Caco-2 (cell line): ENCODE results near the gene GRN. TPM values are rescaled to one million over a fixed set of nuclear protein-coding genes. Genes with fewer than 3 reads are reported as not detected.

Source experiments
- BruUV-seq: library from RNA; stranded (reverse); fragments of 400-500 nt; replicated peaks from 2 replicates; lab custom pipeline; 2021; lab: Mats Ljungman, UMichigan
- CTCF ChIA-PET: fragments of 300-600 bp; sonication (Branson Sonifier 250); formaldehyde crosslinking; loops from one replicate; lab custom pipeline; 2022; ENCODE audit warnings: antibody characterized with exemption; lab: Charles Lee
- POLR2A ChIA-PET: fragments of 300-600 bp; sonication (Branson Sonifier 250); formaldehyde crosslinking; loops from one replicate; lab custom pipeline; 2022; ENCODE audit warnings: antibody characterized with exemption; lab: Charles Lee
- DNase-seq, 2 experiments: peaks; one replicate each; pipeline versions ENCODE4 v3.0.0 to v3.0.0-alpha.2; 2020 to 2022
- H3K27me3 ChIP-seq: replicated peaks from 2 replicates; pipeline ENCODE4 v1.6.0; 2011; ENCODE audit warnings: low read length; ENCODE audit not compliant: control insufficient read depth, insufficient read depth
- H3K36me3 ChIP-seq: 2 replicates; pipeline ENCODE4 v1.5.1; 2011; ENCODE audit warnings: low read length; ENCODE audit not compliant: control insufficient read depth, insufficient read depth
- H3K4me1 ChIP-seq: fragments of 250-450 bp; sonication (Bioruptor Pico); 2 replicates; pipeline ENCODE4 v1.5.1; 2020; ENCODE audit warnings: mild to moderate bottlenecking
- H3K4me3 ChIP-seq: 2 replicates; pipeline ENCODE4 v1.5.1; 2011; ENCODE audit warnings: low read depth, mild to moderate bottlenecking, control low read depth, low read length
- H3K9me3 ChIP-seq: fragments of 250-450 bp; sonication (Bioruptor Pico); 2 replicates; pipeline ENCODE4 v1.5.1; 2020; ENCODE audit warnings: mild to moderate bottlenecking, moderate library complexity
- H3K27ac Mint-ChIP-seq: one replicate; pipeline ENCODE4 v1.8.0; 2022; ENCODE audit warnings: mixed read lengths; ENCODE audit not compliant: unreplicated experiment
- H3K27me3 Mint-ChIP-seq: one replicate; pipeline ENCODE4 v1.8.0; 2022; ENCODE audit warnings: mixed read lengths; ENCODE audit not compliant: insufficient read depth, unreplicated experiment
- H3K36me3 Mint-ChIP-seq: one replicate; pipeline ENCODE4 v1.8.0; 2022; ENCODE audit warnings: mild to moderate bottlenecking, mixed read lengths; ENCODE audit not compliant: insufficient read depth, unreplicated experiment
- H3K4me1 Mint-ChIP-seq: one replicate; pipeline ENCODE4 v1.8.0; 2022; ENCODE audit warnings: low read depth, mixed read lengths; ENCODE audit not compliant: unreplicated experiment
- H3K4me3 Mint-ChIP-seq: one replicate; pipeline ENCODE4 v1.8.0; 2022; ENCODE audit warnings: mild to moderate bottlenecking, moderate library complexity, mixed read lengths; ENCODE audit not compliant: unreplicated experiment
- H3K9me3 Mint-ChIP-seq: one replicate; pipeline ENCODE4 v1.8.0; 2022; ENCODE audit warnings: mixed read lengths; ENCODE audit not compliant: unreplicated experiment
- intact Hi-C: fragments of 100-400 bp; cut with micrococcal nuclease; formaldehyde crosslinking; loops from one replicate; pipeline ENCODE4 v1.10.0; 2022; ENCODE audit not compliant: unreplicated experiment
- total RNA-seq: library from RNA; stranded (reverse); gene quantifications from 2 replicates; pipeline ENCODE4 v1.2.3, GENCODE V29; 2022
- TF ChIP-seq, protein P1 (sequence below), 2 experiments: fragments of 200-600 bp in 1 of 2; IDR thresholded peaks; 1 replicate in 1 of 2; 2 replicates in 1 of 2; pipeline versions ENCODE4 v1.5.1 to v1.8.0; 2011 to 2022; ENCODE audit warnings: antibody characterized with exemption in 1 of 2, control low read depth in 1 of 2, inconsistent platforms in 1 of 2, low read depth in 1 of 2, low read length in 1 of 2, mild to moderate bottlenecking in 1 of 2, moderate library complexity in 1 of 2; ENCODE audit not compliant: insufficient read depth in 1 of 2, severe bottlenecking in 1 of 2, unreplicated experiment in 1 of 2

Gene GRN
- total RNA-seq, 1 experiment from 2014 or later: 167 TPM

DNA sequence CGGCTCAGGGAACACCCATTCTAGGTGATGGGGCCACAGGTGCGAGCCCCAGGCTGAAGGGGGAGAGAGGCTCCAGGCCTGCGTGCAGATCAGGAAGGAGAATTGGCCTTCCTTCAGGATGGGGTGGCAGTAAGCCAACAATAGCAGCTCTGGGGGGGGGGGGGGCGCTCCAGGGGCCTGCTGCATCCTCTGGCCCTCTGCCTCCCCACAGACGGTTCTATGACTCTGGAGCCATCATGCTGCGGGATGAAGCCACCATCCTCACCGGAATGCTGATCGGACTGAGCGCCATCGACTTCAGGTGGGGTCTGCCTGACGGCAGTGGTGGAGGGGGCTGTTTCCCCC, 30.6 kb upstream of the GRN start:
- H3K27ac Mint-ChIP-seq: no peak overlapping the region
- no TSS peak for BruUV-seq
- ChIA-PET POLR2A (no interaction called here), CTCF (no interaction called here)
- H3K9me3 Mint-ChIP-seq: no peaks in the 10 kb centered on the region
- H3K4me1 Mint-ChIP-seq: peaks cover 18% of the 10 kb centered on the region
- peaks cover 19% of the 10 kb centered on the region for H3K27me3 Mint-ChIP-seq
- Histone ChIP-seq H3K9me3 (no peaks in the 10 kb centered on the region), H3K4me1 (peaks cover 13% of the 10 kb centered on the region), H3K36me3 (no peaks in the 10 kb centered on the region), H3K4me3 (peak overlapping the region; percentile 43), H3K27me3 (no peaks in the 10 kb centered on the region; the same call in 1 of the 2 replicates)
- TF ChIP-seq, protein P1, sequence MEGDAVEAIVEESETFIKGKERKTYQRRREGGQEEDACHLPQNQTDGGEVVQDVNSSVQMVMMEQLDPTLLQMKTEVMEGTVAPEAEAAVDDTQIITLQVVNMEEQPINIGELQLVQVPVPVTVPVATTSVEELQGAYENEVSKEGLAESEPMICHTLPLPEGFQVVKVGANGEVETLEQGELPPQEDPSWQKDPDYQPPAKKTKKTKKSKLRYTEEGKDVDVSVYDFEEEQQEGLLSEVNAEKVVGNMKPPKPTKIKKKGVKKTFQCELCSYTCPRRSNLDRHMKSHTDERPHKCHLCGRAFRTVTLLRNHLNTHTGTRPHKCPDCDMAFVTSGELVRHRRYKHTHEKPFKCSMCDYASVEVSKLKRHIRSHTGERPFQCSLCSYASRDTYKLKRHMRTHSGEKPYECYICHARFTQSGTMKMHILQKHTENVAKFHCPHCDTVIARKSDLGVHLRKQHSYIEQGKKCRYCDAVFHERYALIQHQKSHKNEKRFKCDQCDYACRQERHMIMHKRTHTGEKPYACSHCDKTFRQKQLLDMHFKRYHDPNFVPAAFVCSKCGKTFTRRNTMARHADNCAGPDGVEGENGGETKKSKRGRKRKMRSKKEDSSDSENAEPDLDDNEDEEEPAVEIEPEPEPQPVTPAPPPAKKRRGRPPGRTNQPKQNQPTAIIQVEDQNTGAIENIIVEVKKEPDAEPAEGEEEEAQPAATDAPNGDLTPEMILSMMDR (IDR thresholded peaks at IDR 0.05; ENCODE audit: insufficient read depth in 1 of 2, low read depth in 1 of 2, low read length in 1 of 2, severe bottlenecking in 1 of 2, unreplicated experiment in 1 of 2): no peak
- peak overlapping the region; percentile 85 for H3K4me3 Mint-ChIP-seq
- no peak for DNase-seq
- H3K36me3 Mint-ChIP-seq: peaks cover 33% of the 10 kb centered on the region
- intact Hi-C loops: no loop called here

DNA sequence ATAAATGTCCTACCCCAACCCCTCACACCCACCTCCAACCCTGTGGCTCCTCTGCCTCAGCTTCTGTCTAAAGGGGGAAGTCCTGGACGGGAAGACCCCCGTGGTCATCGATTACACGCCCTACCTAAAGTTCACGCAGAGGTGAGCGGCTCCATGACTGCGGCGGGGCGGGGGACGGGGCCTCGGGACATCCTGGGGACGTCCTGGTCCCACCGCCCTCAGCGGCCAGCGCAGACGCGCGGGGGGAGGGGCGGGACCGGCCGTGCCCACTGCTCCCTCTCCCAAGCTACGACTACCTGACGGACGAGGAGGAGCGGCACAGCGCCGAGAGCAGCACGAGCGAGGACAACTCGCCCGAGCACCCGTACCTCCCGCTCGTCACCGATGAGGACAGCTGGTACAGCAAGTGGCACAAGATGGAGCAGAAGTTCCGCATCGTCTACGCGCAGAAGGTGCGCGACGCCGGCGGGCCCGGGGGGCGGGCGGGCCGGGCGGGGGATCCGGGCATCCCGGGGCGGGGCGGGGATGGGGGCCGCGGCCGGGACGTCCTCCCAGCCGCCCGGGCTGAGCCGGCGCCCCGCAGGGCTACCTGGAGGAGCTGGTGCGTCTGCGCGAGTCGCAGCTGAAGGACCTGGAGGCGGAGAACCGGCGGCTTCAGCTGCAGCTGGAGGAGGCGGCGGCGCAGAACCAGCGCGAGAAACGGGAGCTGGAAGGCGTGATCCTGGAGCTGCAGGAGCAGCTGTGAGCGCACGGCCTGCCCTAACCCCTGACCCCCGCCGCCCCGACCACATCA, 30.0 kb upstream of the GRN start:
- Mint-ChIP-seq H3K27me3 (peaks cover 19% of the 10 kb centered on the region), H3K36me3 (peaks cover 29% of the 10 kb centered on the region), H3K4me1 (peaks cover 18% of the 10 kb centered on the region), H3K4me3 (peak overlapping the region; percentile 85), H3K27ac (no peak overlapping the region), H3K9me3 (no peaks in the 10 kb centered on the region)
- Histone ChIP-seq H3K27me3 (no peaks in the 10 kb centered on the region; the same call in 1 of the 2 replicates), H3K4me1 (peaks cover 13% of the 10 kb centered on the region), H3K9me3 (no peaks in the 10 kb centered on the region), H3K36me3 (no peaks in the 10 kb centered on the region), H3K4me3 (peak overlapping the region; percentile 43)
- TF ChIP-seq, protein P1 (IDR thresholded peaks at IDR 0.05; ENCODE audit: insufficient read depth in 1 of 2, low read depth in 1 of 2, low read length in 1 of 2, severe bottlenecking in 1 of 2, unreplicated experiment in 1 of 2): no peak
- CTCF ChIA-PET: interaction anchor here (0.6 kb wide), 1 partner anchor 60 kb away, joined by 3 read pairs; no protein-coding TSS in a partner anchor
- BruUV-seq: no TSS peak
- POLR2A ChIA-PET: no interaction called here
- intact Hi-C loops: no loop called here
- peak; percentile 73 to 74 for DNase-seq

DNA sequence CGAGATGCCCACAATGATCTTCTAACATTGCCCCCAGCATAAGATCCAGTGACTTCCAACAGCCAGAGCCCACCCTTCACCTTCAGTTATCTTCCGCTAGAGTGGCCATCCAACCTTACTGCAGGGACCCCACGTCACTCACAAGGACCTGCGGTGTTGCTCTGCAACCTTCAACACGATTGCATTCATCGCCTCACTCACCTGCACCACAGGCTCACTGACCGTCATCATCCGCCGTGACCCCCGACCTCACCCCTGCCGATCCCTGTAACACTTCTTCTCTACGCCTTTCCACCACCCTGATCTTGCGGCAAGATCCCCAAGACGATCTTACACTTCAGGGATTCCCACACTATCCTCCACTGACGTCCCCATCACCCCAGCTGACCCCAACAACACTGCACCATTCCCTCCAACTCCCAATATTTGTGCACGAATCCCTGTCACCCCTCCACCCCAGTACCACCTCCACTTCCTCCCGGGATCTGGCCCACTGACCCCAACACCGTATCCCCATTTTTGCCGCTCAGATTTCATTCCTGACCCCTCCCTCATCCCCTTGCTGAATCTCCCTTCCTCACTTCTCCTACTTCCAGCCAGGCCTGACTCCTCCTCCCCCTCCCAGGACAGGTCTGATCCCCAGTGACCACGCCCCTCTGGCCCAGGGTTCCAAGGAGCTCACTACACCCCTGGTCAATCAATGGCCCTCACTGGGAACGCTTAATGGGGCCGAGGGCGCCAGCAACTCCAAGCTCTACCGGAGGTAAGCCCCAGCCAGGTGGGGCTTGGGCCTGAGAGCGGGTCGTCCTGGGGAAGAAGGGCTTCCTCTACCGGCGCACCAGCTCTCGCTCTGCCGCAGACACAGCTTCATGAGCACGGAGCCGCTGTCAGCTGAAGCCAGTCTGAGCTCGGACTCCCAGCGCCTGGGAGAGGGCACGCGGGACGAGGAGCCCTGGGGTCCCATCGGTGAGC, 29.1 kb upstream of the GRN start:
- Histone ChIP-seq H3K36me3 (peaks cover 3% of the 10 kb centered on the region; the same call in 1 of the 2 replicates), H3K9me3 (no peaks in the 10 kb centered on the region), H3K27me3 (no peaks in the 10 kb centered on the region; the same call in 1 of the 2 replicates), H3K4me3 (peak overlapping the region; percentile 43), H3K4me1 (peaks cover 13% of the 10 kb centered on the region)
- CTCF ChIA-PET: interaction anchor here (0.6 kb wide), 1 partner anchor 61 kb away, joined by 3 read pairs; no protein-coding TSS in a partner anchor
- Mint-ChIP-seq H3K4me1 (peaks cover 18% of the 10 kb centered on the region), H3K27ac (no peak overlapping the region), H3K4me3 (peak overlapping the region; percentile 85), H3K36me3 (peaks cover 29% of the 10 kb centered on the region), H3K9me3 (no peaks in the 10 kb centered on the region), H3K27me3 (peaks cover 19% of the 10 kb centered on the region)
- intact Hi-C loops: no loop called here
- peak; percentile 39 to 66 for DNase-seq
- POLR2A ChIA-PET: no interaction called here
- BruUV-seq: no TSS peak
- TF ChIP-seq, protein P1 (IDR thresholded peaks at IDR 0.05; ENCODE audit: insufficient read depth in 1 of 2, low read depth in 1 of 2, low read length in 1 of 2, severe bottlenecking in 1 of 2, unreplicated experiment in 1 of 2): no peak
